Mesothelial cell of epicardium (in vitro differentiated cells): ENCODE data around the gene HACD2. TPM values are rescaled to one million over a fixed set of nuclear protein-coding genes. Genes with fewer than 3 reads are reported as not detected.
"Not testable (repeated sequence)": the region's sequence is repeated elsewhere in the genome, so short reads cannot be mapped to it uniquely, and the experiment has no call there.

Experiments
- DNase-seq, 2 experiments: peaks; one replicate each; pipeline ENCODE4 v3.0.0; 2021; ENCODE audit warnings: low spot score in 2 of 2; ENCODE audit not compliant: unreplicated experiment in 2 of 2
- H3K27ac Mint-ChIP-seq: 2 replicates; pipeline ENCODE4 v1.8.0; 2021; ENCODE audit warnings: mixed read lengths
- H3K27me3 Mint-ChIP-seq: 2 replicates; pipeline ENCODE4 v1.8.0; 2021; ENCODE audit warnings: low read depth, mixed read lengths
- H3K36me3 Mint-ChIP-seq: 2 replicates; pipeline ENCODE4 v1.8.0; 2021; ENCODE audit warnings: mixed read lengths
- H3K4me1 Mint-ChIP-seq: 2 replicates; pipeline ENCODE4 v1.8.0; 2021; ENCODE audit warnings: mixed read lengths
- H3K4me3 Mint-ChIP-seq: 2 replicates; pipeline ENCODE4 v1.8.0; 2021; ENCODE audit warnings: mild to moderate bottlenecking, moderate library complexity, mixed read lengths
- H3K9me3 Mint-ChIP-seq: 2 replicates; pipeline ENCODE4 v1.8.0; 2021; ENCODE audit warnings: mixed read lengths
- CTCF ChIP-seq: fragments of 200-600 bp; sonication (generic); IDR thresholded peaks from one replicate; pipeline ENCODE4 v1.5.0; 2021; ENCODE audit warnings: antibody characterized with exemption; ENCODE audit not compliant: unreplicated experiment
- total RNA-seq: library from RNA; stranded (reverse); gene quantifications from 3 replicates; pipeline ENCODE4 v1.2.1, GENCODE V29; 2021

HACD2 gene
- total RNA-seq, 1 donor from 2014 or later: 22.9 TPM

- peaks cover 8% of the 10 kb centered on the region for H3K36me3 Mint-ChIP-seq
- TF ChIP-seq CTCF: no peak
- no peak overlapping the region for H3K4me3 Mint-ChIP-seq
- H3K27ac Mint-ChIP-seq: no peak overlapping the region
- no peak for DNase-seq
- H3K9me3 Mint-ChIP-seq: no peaks in the 10 kb centered on the region
- no peaks in the 10 kb centered on the region for H3K27me3 Mint-ChIP-seq
- peaks cover 36% of the 10 kb centered on the region for H3K4me1 Mint-ChIP-seq
These were observed 33.3 kb upstream of the HACD2 start for GRCh38 chr3:123618076-123618708.

- Mint-ChIP-seq H3K4me1 (peaks cover 31% of the 10 kb centered on the region), H3K4me3 (no peak overlapping the region), H3K9me3 (no peaks in the 10 kb centered on the region), H3K27ac (no peak overlapping the region), H3K36me3 (peaks cover 12% of the 10 kb centered on the region), H3K27me3 (no peaks in the 10 kb centered on the region)
- DNase-seq: no peak
- no peak for TF ChIP-seq CTCF
These were observed 31.7 kb upstream of the HACD2 start for GRCh38 chr3:123616593-123616992.

GRCh38 chr3:123613543-123613942 is 28.7 kb upstream of the HACD2 start:
- H3K4me3 Mint-ChIP-seq: no peak overlapping the region
- H3K4me1 Mint-ChIP-seq: peaks cover 11% of the 10 kb centered on the region
- no peaks in the 10 kb centered on the region for H3K27me3 Mint-ChIP-seq

GRCh38 chr3:123611674-123612073 is 26.8 kb upstream of the HACD2 start:
- H3K36me3 Mint-ChIP-seq: peaks cover 15% of the 10 kb centered on the region
- H3K27ac Mint-ChIP-seq, H3K27me3 Mint-ChIP-seq, H3K9me3 Mint-ChIP-seq, H3K4me1 Mint-ChIP-seq, H3K4me3 Mint-ChIP-seq, DNase-seq: not testable (repeated sequence)

More at GRCh38 chr3:123613543-123613942, 28.7 kb upstream of the HACD2 start:
- Mint-ChIP-seq H3K27ac (no peak overlapping the region), H3K36me3 (peaks cover 12% of the 10 kb centered on the region), H3K9me3 (no peaks in the 10 kb centered on the region)
- DNase-seq: no peak
- TF ChIP-seq CTCF: no peak

GRCh38 chr3:123611082-123611481 is 26.2 kb upstream of the HACD2 start:
- no peak for DNase-seq
- H3K27me3 Mint-ChIP-seq: no peaks in the 10 kb centered on the region
- no peak overlapping the region for H3K27ac Mint-ChIP-seq
- no peak overlapping the region for H3K4me3 Mint-ChIP-seq
- TF ChIP-seq CTCF: no peak
- no peaks in the 10 kb centered on the region for H3K4me1 Mint-ChIP-seq
- no peaks in the 10 kb centered on the region for H3K9me3 Mint-ChIP-seq
- peaks cover 15% of the 10 kb centered on the region for H3K36me3 Mint-ChIP-seq

GRCh38 chr3:123610331-123610730 is 25.5 kb upstream of the HACD2 start:
- Mint-ChIP-seq H3K27ac (no peak overlapping the region), H3K27me3 (no peaks in the 10 kb centered on the region), H3K36me3 (peaks cover 15% of the 10 kb centered on the region), H3K4me3 (no peak overlapping the region), H3K4me1 (no peaks in the 10 kb centered on the region), H3K9me3 (no peaks in the 10 kb centered on the region)
- no peak for DNase-seq
- TF ChIP-seq CTCF: no peak
